Mucosa of rectum (tissue), 2 donors: ENCODE results near the gene HIGD1A.

Experiments used
- H3K27ac ChIP-seq, 2 donors: one replicate each; pipeline ENCODE4 v1.7.0; 2013; ENCODE audit warnings: inconsistent platforms in 2 of 2, low read depth in 2 of 2, low read length in 2 of 2
- H3K27me3 ChIP-seq, 2 donors: one replicate each; pipeline ENCODE4 v1.7.0; 2013; ENCODE audit warnings: low read length in 2 of 2; ENCODE audit not compliant: control insufficient read depth in 2 of 2, insufficient read depth in 2 of 2
- H3K36me3 ChIP-seq, 2 donors: one replicate each; pipeline ENCODE4 v1.7.0; 2013; ENCODE audit warnings: low read length in 2 of 2; ENCODE audit not compliant: control insufficient read depth in 2 of 2, insufficient read depth in 2 of 2
- H3K4me1 ChIP-seq, 2 donors: one replicate each; pipeline ENCODE4 v1.7.0; 2013; ENCODE audit warnings: low read length in 2 of 2, mild to moderate bottlenecking in 1 of 2; ENCODE audit not compliant: control insufficient read depth in 2 of 2, insufficient read depth in 2 of 2
- H3K4me3 ChIP-seq, 2 donors: one replicate each; pipeline ENCODE4 v1.7.0; 2013; ENCODE audit warnings: low read length in 2 of 2
- H3K9ac ChIP-seq, 2 donors: one replicate each; pipeline ENCODE4 v1.7.0; 2013; ENCODE audit warnings: low read length in 2 of 2, low read depth in 1 of 2, mild to moderate bottlenecking in 1 of 2
- H3K9me3 ChIP-seq, 2 donors: one replicate each; pipeline ENCODE4 v1.7.0; 2013; ENCODE audit warnings: low read length in 2 of 2; ENCODE audit not compliant: control insufficient read depth in 2 of 2
- donor health status: healthy.
- donor health status: Normal muscosa, but diverticular disease.

HIGD1A gene

GRCh38 chr3:42829083-42829627, 24.9 kb upstream of the HIGD1A start:
- H3K9me3 ChIP-seq: no peaks in the 10 kb centered on the region

GRCh38 chr3:42827654-42828053, 23.4 kb upstream of the HIGD1A start:
- Histone ChIP-seq H3K4me1 (peaks cover 22 to 39% of the 10 kb centered on the region in 2 donors), H3K9ac (peak overlapping the region; percentile 35 to 56), H3K27me3 (no peaks in the 10 kb centered on the region), H3K27ac (peak overlapping the region; percentile 83 to 90), H3K9me3 (no peaks in the 10 kb centered on the region), H3K4me3 (peak overlapping the region; percentile 37 to 50), H3K36me3 (no peaks in the 10 kb centered on the region)

More at GRCh38 chr3:42829083-42829627, 24.9 kb upstream of the HIGD1A start:
- Histone ChIP-seq H3K9ac (no peak overlapping the region), H3K4me1 (peaks cover 16 to 33% of the 10 kb centered on the region in 2 donors), H3K27ac (peak overlapping the region; percentile 74 to 87), H3K27me3 (no peaks in the 10 kb centered on the region), H3K4me3 (peak overlapping the region in 1 of 2 donors; percentile 40), H3K36me3 (no peaks in the 10 kb centered on the region)

DNA sequence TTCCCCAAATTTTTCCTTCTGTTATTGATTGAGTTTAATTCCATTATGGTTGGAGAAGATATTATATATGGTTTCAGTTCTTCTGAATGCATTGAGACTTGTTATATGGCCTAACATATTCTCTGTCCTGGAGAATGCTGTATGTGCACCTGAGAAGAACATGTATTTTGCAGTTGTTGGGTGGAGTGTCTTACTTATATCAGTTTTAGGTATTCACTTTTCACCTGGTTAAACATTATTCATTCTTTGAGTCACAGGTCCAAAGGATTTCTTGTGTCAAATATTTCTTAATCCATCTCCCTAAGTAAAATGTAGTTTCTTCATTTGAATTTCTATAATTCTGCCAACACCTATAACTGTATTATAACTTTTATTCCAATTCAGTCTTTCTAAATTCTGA, 22.7 kb upstream of the HIGD1A start:
- peak overlapping the region; percentile 37 to 50 for H3K4me3 ChIP-seq
- peak overlapping the region; percentile 83 to 90 for H3K27ac ChIP-seq
- H3K27me3 ChIP-seq: no peaks in the 10 kb centered on the region
- H3K36me3 ChIP-seq: no peaks in the 10 kb centered on the region
- peaks cover 22 to 39% of the 10 kb centered on the region in 2 donors for H3K4me1 ChIP-seq
- no peaks in the 10 kb centered on the region for H3K9me3 ChIP-seq
- peak overlapping the region; percentile 35 to 56 for H3K9ac ChIP-seq

DNA sequence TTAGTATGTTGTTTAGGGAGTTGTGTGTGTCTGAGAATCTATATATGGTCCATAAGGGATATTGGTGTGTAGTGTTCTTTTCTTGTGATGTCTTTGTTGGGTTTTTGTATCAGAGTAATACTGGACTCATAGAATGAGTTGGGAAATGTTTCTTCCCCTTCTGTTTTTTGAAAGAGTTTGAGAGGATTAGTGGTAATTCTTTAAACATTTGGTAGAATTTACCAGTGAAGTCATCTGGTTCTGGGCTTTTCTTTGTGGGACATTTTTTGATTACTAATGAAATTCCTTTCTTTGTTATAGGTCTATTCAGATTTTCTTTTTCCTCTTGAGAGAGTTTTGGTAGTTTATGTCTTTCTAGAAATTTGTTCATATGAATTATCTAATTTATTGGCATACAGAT, 21.9 kb upstream of the HIGD1A start:
- Histone ChIP-seq H3K27ac (no peak overlapping the region), H3K27me3 (no peaks in the 10 kb centered on the region), H3K9ac (no peak overlapping the region), H3K4me3 (no peak overlapping the region), H3K36me3 (no peaks in the 10 kb centered on the region), H3K9me3 (no peaks in the 10 kb centered on the region), H3K4me1 (peaks cover 22 to 41% of the 10 kb centered on the region in 2 donors)

DNA sequence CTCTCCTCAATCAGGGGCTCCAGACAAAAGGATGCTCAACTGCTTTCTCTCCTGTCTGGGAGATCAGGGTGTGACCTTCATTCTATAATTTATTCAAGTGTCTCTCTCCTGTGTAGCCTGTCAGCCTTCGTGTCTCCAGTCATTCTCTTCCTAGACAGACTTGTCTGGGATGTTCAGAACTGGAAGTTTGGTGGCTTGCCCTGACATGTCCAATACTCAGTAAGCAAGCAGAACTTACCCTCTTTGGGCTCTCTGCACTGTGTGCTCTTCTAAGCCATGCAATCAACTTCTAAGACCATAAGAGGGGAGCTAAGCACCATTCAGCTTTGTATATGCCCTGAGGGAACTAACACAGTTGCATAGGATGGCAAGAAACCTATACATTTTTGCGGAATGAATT, 19.1 kb upstream of the HIGD1A start:
- H3K27ac ChIP-seq: no peak overlapping the region
- H3K4me1 ChIP-seq: peaks cover 16 to 43% of the 10 kb centered on the region in 2 donors
- no peaks in the 10 kb centered on the region for H3K27me3 ChIP-seq
- H3K9me3 ChIP-seq: no peaks in the 10 kb centered on the region
- no peaks in the 10 kb centered on the region for H3K36me3 ChIP-seq
- H3K9ac ChIP-seq: no peak overlapping the region
- no peak overlapping the region for H3K4me3 ChIP-seq

DNA sequence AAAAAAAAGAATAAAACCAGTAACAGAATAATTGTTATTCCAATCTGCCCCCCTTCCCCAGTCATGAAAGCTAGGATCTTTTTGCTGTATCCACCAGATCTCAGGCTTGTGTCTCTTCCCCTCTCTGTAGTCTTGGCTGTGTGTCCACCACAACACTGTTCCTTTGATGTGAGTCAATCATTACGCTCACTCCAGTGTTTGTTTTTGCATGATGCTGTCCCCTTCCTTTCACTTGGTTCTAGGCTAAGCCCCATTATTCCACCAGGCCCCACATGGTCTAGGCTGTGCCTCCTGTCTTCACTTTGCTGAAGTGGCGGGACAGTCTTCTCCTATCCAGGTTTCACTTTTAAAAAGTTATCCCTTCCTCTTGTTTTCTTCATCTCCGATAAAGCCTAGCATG, 18.5 kb upstream of the HIGD1A start:
- no peaks in the 10 kb centered on the region for H3K9me3 ChIP-seq
- peaks cover 14 to 43% of the 10 kb centered on the region in 2 donors for H3K4me1 ChIP-seq
- H3K9ac ChIP-seq: no peak overlapping the region
- H3K27ac ChIP-seq: no peak overlapping the region
- H3K36me3 ChIP-seq: no peaks in the 10 kb centered on the region
- H3K4me3 ChIP-seq: no peak overlapping the region
- no peaks in the 10 kb centered on the region for H3K27me3 ChIP-seq

DNA sequence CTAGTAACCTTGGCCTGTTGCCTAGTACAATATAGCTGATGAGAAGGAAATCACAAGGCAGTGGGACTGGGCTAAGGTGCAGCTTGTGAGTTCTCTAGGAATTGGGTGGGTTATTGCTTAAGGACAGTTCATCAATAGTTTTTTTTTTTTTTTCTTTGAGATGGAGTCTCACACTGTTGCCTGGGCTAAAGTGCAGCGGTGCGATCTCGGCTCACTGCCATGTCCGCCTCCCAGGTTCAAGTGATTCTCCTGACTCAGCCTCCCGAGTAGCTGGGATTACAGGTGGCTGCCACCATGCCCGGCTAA, 16.4 kb upstream of the HIGD1A start:
- no peaks in the 10 kb centered on the region for H3K27me3 ChIP-seq
- H3K9ac ChIP-seq: no peak overlapping the region
- no peaks in the 10 kb centered on the region for H3K36me3 ChIP-seq
- peak overlapping the region; percentile 18 to 41 for H3K27ac ChIP-seq
- H3K4me1 ChIP-seq: peaks cover 12 to 32% of the 10 kb centered on the region in 2 donors
- no peaks in the 10 kb centered on the region for H3K9me3 ChIP-seq
- no peak overlapping the region for H3K4me3 ChIP-seq

DNA sequence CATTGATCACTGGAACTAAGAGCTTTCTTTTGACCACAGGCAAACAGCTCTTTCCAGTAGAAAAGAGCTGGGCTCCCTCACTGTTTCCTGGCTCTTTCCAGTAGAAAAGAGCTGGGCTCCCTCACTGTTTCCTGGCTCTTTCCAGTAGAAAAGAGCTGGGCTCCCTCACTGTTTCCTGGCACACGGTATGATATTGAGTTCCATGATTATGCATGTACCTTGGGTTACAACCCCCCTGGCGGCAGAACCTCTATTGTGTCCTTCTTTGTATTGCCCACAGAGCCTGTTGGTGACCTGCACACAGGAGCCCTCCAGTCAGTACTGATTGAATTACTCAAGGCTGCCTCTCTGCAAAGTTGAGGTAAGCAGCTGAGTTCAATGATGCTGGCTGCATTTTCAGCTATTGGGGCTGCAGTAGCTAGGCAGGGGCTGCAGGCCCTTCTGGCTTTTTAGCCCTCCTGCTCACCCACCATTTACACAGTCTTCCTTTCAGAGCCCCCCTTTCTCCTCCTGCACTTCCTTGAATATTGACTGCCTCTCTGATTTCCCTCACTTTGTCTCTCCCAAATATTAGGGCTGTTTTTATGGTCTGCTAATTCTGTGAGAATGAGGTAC, 15.2 kb upstream of the HIGD1A start:
- Histone ChIP-seq H3K9me3 (no peaks in the 10 kb centered on the region), H3K4me3 (no peak overlapping the region), H3K27ac (peak overlapping the region; percentile 32 to 75), H3K9ac (no peak overlapping the region), H3K36me3 (no peaks in the 10 kb centered on the region), H3K4me1 (peaks cover 19 to 44% of the 10 kb centered on the region in 2 donors), H3K27me3 (no peaks in the 10 kb centered on the region)

GRCh38 chr3:42815826-42816225, 11.5 kb upstream of the HIGD1A start:
- no peak overlapping the region for H3K9ac ChIP-seq
- no peak overlapping the region for H3K4me3 ChIP-seq
- H3K4me1 ChIP-seq: peaks cover 20 to 61% of the 10 kb centered on the region in 2 donors
- H3K9me3 ChIP-seq: no peaks in the 10 kb centered on the region
- no peaks in the 10 kb centered on the region for H3K27me3 ChIP-seq
- H3K27ac ChIP-seq: peak overlapping the region; percentile 49 to 79
- no peaks in the 10 kb centered on the region for H3K36me3 ChIP-seq

GRCh38 chr3:42814914-42815507, 10.7 kb upstream of the HIGD1A start:
- peak overlapping the region; percentile 74 to 79 for H3K27ac ChIP-seq
- no peaks in the 10 kb centered on the region for H3K27me3 ChIP-seq
- peaks cover 24 to 61% of the 10 kb centered on the region in 2 donors for H3K4me1 ChIP-seq

More at GRCh38 chr3:42814914-42815507, 10.7 kb upstream of the HIGD1A start:
- Histone ChIP-seq H3K36me3 (no peaks in the 10 kb centered on the region), H3K4me3 (no peak overlapping the region), H3K9me3 (no peaks in the 10 kb centered on the region), H3K9ac (peak overlapping the region in 1 of 2 donors; percentile 6)
